NCI-H2196 treated with DMSO at 0.1 percent for 48 hours (cell line): ENCODE results near the gene IRF2.

Source experiments
- DNase-seq: peaks from one replicate; lab custom pipeline; 2025; ENCODE audit not compliant: unreplicated experiment; lab: John Stamatoyannopoulos, UW

Gene IRF2

GRCh38 chr4:184475096-184475461 lies 729 bp upstream of the IRF2 start:
- no peak for DNase-seq

- no peak for DNase-seq
Observed at GRCh38 chr4:184473499-184474262, 669 bp downstream of the IRF2 start.

GRCh38 chr4:184472614-184473498 lies 1.5 kb downstream of the IRF2 start:
- DNase-seq: peak; percentile 11

- no peak for DNase-seq
Observed at GRCh38 chr4:184471881-184472613, 2.3 kb downstream of the IRF2 start.

- DNase-seq: no peak
Observed at GRCh38 chr4:184470785-184471110, 3.6 kb downstream of the IRF2 start.

- no peak for DNase-seq
Observed at GRCh38 chr4:184466634-184467033, 7.7 kb downstream of the IRF2 start.

GRCh38 chr4:184464759-184465454 lies 9.4 kb downstream of the IRF2 start:
- no peak for DNase-seq

GRCh38 chr4:184463856-184464255 lies 10.5 kb downstream of the IRF2 start:
- DNase-seq: no peak

GRCh38 chr4:184463158-184463557 lies 11.2 kb downstream of the IRF2 start:
- no peak for DNase-seq

GRCh38 chr4:184462724-184463123 lies 11.6 kb downstream of the IRF2 start:
- DNase-seq: no peak

- no peak for DNase-seq
Observed at GRCh38 chr4:184461711-184462441, 12.5 kb downstream of the IRF2 start.

- DNase-seq: no peak
Observed at GRCh38 chr4:184460499-184461285, 13.7 kb downstream of the IRF2 start.

GRCh38 chr4:184459413-184459812 lies 14.9 kb downstream of the IRF2 start:
- DNase-seq: no peak

GRCh38 chr4:184457535-184458249 lies 16.7 kb downstream of the IRF2 start:
- DNase-seq: no peak

GRCh38 chr4:184456337-184456736 lies 18.0 kb downstream of the IRF2 start:
- no peak for DNase-seq

GRCh38 chr4:184455299-184455698 lies 19.1 kb downstream of the IRF2 start:
- no peak for DNase-seq

- DNase-seq: no peak
Observed at GRCh38 chr4:184453365-184454160, 20.8 kb downstream of the IRF2 start.

GRCh38 chr4:184452740-184453139 lies 21.6 kb downstream of the IRF2 start:
- DNase-seq: no peak
